HG02642 (cell line): ENCODE data around the gene FAM98C.
"Not testable (repeated sequence)": the region's sequence is repeated elsewhere in the genome, so short reads cannot be mapped to it uniquely, and the experiment has no call there.

Experiments used
- ATAC-seq: cut with Tn5 transposase; IDR thresholded peaks from one replicate; pipeline ENCODE4 v1.9.1; 2021; ENCODE audit warnings: mild to moderate bottlenecking; ENCODE audit not compliant: unreplicated experiment, poor library complexity

FAM98C gene

DNA sequence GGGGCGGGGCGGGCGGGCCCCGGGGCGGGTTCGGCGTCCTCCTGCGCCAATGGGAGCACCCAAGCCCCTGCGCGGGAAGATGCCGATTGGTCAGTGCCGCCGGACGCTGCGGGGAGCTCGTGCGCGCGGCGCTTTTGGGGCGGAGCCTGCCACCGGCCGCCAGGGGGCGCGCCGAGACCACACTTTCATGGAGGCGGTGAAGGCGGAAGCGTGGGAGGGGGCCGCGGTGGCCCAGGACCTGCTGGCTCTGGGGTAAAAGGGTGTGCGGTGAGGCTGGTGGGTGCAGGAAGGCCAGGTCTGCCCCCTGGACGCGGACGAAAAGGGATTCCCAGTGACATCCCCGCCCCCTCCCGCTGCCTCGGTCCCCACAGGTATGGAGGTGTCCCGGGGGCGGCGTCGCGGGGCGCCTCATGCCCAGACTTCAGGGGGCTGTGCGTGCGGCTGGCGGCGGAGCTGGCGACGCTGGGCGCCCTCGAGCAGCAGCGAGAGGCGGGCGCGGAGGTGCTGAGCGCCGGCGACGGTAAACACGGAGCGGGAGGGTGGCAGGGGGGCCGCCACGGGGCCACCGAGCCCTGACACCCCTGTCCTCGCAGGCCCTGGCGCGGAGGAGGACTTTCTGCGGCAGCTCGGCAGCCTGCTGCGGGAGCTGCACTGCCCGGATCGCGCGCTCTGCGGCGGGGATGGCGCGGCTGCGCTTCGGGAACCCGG is at the start of gene FAM98C:
Gene FAM98C, plus strand, starts transcription at position 127 of the 708 bp plus-strand sequence. Its CDS starts 61 bp downstream, at position 188.
- ATAC-seq = peak; percentile 96

DNA sequence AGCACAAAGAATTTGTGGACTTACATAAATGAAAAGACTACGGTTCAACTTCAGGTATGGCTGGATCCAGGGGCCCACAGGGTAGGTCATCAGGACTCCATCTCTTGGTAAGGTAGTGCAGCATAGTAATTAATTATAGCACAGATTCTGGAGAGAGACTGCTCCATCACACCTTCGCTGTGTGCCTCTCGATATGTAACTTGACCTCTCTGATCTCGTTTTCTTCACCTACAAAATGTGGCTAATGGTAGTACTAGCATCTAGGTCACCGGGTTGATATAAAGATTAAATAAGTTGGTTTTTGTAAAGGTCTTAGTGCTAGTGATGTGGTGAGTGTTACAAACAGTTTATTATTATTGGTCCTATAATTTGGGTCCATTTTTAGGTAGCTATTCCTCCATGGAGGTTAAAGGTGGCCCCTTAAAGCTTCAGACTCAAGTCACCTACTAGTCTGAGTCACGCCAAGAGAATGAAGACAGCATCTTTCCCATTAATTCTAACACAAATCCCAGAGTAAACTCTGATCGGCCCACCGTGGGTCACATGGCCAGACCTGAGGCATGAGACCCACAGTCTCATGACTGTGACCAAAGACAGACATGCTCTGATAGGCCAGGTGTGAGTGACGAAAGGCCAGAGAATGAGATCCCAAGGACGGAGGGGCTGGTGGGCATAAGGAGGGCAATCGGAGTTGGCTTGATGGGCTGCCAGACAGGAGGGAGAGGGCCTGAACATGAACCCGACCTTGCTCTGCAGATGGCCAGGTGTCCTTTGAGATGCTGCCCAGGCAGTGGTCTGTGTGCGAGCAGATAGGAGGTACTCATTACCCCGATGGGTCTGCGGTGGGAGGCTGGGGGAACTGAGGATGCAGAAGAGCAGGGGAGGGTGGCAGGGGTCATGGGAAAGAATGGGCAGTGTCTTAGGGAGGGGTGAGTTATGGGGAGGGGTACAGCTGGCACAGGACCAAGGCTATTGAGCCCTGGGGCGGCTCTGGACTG is 46.9 kb upstream of the FAM98C start:
- no peak for ATAC-seq

- no peak for ATAC-seq
These were observed 44.8 kb upstream of the FAM98C start for GRCh38 chr19:38358071-38358470.

GRCh38 chr19:38359242-38360021 is 43.5 kb upstream of the FAM98C start:
- no peak for ATAC-seq

GRCh38 chr19:38360351-38360750 is 42.5 kb upstream of the FAM98C start:
- no peak for ATAC-seq

- peak; percentile 14 for ATAC-seq
These were observed 41.9 kb upstream of the FAM98C start for GRCh38 chr19:38360839-38361631.

DNA sequence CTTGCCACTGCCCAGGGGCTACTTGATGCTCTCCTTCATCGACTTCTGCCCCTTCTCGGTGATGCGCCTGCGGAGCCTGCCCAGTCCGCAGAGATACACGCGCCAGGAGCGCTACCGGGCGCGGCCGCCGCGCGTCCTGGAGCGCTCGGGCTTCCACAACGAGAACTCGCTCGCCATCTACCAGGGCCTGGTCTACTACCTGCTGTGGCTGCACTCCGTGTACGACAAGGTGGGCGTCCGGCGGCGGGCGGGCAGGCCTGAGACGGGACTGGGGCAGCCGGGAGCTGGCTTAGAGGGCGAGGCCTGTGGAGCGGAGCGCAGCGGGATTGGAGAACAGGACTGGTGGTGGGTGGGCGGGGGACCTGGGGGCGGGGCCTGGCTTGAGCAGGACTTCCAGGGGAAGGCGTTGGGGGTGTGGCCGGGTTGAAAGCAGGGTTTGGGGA is 41.2 kb upstream of the FAM98C start:
- peak; percentile 57 for ATAC-seq

DNA sequence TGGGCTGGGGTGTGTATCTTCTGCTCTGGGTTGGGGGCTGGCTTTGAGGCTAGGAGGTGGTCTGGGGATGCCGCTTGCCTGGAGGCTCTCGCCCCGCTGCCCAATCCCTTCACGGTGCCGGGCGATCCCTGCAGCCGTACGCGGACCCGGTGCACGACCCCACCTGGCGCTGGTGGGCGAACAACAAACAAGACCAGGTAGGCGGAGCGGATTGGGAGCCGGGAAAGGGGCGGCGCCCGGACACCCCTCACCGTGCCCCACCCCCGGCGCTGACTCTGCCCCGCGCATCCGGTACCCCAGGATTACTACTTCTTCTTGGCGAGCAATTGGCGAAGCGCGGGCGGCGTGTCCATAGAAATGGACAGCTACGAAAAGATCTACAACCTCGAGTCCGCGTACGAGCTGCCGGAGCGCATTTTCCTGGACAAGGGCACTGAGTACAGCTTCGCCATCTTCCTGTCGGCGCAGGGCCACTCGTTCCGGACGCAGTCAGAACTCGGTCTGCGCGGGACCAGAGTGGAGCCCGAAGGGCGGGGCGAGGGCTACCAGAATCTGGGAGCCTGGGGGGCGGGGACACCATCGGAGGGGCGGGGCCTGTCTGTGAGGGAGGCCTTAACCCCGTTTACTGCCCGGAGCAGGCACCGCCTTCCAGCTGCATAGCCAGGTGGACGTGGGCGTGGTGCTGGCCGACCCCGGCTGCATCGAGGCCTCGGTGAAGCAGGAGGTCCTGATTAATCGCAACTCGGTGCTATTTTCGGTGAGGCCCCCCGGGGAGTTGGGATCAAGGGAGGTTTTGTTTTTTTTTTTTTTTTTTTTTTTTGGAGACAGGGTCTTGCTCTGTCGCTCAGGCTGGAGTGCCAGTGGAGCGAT is 40.6 kb upstream of the FAM98C start:
- ATAC-seq = peak; percentile 36

DNA sequence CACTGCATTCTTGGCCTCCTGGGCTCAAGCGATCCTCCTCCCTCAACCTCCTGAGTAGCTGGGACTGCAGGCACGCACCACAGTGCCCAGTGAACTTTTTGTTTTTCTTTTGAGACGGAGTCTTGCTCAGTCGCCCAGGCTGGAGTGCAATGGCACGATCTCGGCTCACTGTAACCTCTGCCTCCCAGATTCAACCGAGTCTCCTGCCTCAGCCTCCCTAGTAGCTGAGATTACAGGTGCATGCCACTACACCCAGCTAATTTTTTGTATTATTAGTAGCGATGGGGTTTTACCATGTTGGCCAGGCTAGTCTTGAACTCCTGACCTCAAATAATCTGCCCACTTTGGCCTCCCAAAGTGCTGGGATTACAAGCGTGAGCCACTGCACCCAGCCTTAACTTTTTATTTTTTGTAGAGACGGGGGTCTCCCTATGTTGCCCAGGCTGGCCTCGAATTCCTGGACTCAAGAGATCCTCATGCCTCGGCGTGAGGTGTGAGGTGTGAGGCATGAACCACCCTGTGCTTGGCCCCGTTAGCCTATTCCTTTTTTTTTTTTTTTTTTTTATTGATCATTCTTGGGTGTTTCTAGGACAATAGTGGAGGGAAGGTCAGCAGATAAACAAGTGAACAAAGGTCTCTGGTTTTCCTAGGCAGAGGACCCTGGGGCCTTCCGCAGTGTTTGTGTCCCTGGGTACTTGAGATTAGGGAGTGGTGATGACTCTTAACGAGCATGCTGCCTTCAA is 39.8 kb upstream of the FAM98C start:
- not testable (repeated sequence) for ATAC-seq

- ATAC-seq = no peak
These were observed 35.9 kb upstream of the FAM98C start for GRCh38 chr19:38367041-38367440.

- ATAC-seq = no peak
These were observed 33.3 kb upstream of the FAM98C start for GRCh38 chr19:38369584-38369983.

- no peak for ATAC-seq
These were observed 32.6 kb upstream of the FAM98C start for GRCh38 chr19:38370299-38370698.

- no peak for ATAC-seq
These were observed 31.8 kb upstream of the FAM98C start for GRCh38 chr19:38371081-38371480.

GRCh38 chr19:38373907-38374331 is 29.0 kb upstream of the FAM98C start:
- no peak for ATAC-seq

DNA sequence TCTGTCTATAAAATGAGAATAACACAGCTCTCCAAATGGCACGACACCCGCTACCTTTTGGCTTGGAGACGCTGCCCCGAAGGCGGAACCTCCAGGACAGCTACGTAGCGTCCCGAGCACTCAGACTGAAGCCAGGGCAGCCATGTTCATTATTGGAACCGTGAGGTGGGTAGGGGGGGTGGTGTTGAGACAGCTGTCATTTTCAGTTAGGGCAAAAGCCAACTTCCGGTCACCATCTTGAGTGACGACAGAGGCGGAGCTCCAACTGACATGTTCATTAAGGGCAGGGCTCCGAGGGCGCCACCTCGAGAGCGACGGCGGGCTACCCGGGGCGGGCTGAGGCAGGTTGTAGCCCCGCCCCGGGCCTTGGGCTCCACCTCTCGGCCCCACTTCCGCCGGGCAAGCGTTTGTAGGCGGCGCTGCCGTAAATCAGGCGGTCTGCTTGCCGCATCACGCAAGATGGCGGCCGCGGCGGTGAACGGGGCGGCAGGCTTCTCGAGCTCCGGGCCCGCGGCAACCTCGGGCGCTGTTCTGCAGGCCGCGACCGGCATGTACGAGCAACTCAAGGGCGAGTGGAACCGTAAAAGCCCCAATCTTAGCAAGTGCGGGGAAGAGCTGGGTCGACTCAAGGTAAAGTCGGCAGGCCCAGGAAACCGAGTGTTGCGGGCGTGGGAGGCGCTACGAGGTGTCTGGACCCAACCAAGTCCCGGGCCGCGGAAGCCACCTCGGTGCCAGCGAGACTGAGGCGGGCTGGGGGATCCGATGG is 28.4 kb upstream of the FAM98C start, which contains the start of gene PSMD8:
Gene PSMD8, plus strand, starts transcription at position 240 of the 766 bp plus-strand sequence. Its CDS starts 31 bp downstream, at position 271.
- ATAC-seq = peak; percentile 97

GRCh38 chr19:38375098-38375493 is 27.8 kb upstream of the FAM98C start:
- ATAC-seq = no peak

DNA sequence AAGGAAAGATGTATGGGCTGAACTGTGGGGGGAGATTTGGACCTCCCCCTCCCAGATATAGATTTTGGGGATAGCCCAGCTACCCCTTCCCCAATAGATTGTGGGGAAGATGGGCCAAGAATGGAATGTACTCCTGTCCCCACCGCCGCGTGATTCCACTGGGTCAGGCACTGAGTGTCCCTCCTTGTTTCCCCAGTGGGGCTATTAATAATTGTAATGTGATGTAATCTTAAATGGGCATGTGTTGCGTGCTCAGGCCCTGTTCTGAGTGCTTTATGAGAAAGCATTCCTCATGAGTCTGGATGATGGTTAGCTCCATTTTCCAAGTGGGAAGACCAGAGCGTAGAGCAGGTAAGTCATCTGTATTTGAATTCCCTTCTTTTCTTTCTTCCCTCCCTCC is 27.1 kb upstream of the FAM98C start:
- ATAC-seq = no peak
